ENCODE measurements around the gene ADIPOR2.

The ADIPOR2 gene

GRCh38 chr12:1651946-1652345 is 38.9 kb upstream of the ADIPOR2 start:
- no peak overlapping the region for H3K4me3 ChIP-seq (replicated peaks; ENCODE audit: low read depth, low read length)
- H3K36me3 ChIP-seq (ENCODE audit: control insufficient read depth, insufficient read depth, low read length), result peaks cover 1% of the 10 kb centered on the region; the same call in 1 of the 2 replicates
- TF ChIP-seq CTCF (IDR thresholded peaks at IDR 0.05; ENCODE audit: insufficient read depth, low read length, poor library complexity, severe bottlenecking), result no peak
- no peaks in the 10 kb centered on the region for H3K27me3 ChIP-seq (replicated peaks; ENCODE audit: control insufficient read depth, insufficient read depth, low read length)
- DNase-seq (ENCODE audit: extremely low read depth, insufficient read length), result no peak

GRCh38 chr12:1655225-1655788 is 35.6 kb upstream of the ADIPOR2 start:
- H3K36me3 ChIP-seq (ENCODE audit: control insufficient read depth, insufficient read depth, low read length), result no peaks in the 10 kb centered on the region
- no peak for TF ChIP-seq CTCF (IDR thresholded peaks at IDR 0.05; ENCODE audit: insufficient read depth, low read length, poor library complexity, severe bottlenecking)
- DNase-seq (ENCODE audit: extremely low read depth, insufficient read length), result no peak
- H3K4me3 ChIP-seq (replicated peaks; ENCODE audit: low read depth, low read length), result no peak overlapping the region
- no peaks in the 10 kb centered on the region for H3K27me3 ChIP-seq (replicated peaks; ENCODE audit: control insufficient read depth, insufficient read depth, low read length)

GRCh38 chr12:1656902-1657301 is 34.0 kb upstream of the ADIPOR2 start:
- no peak for DNase-seq (ENCODE audit: extremely low read depth, insufficient read length)
- Histone ChIP-seq H3K4me3 (replicated peaks; ENCODE audit: low read depth, low read length) (no peak overlapping the region), H3K27me3 (replicated peaks; ENCODE audit: control insufficient read depth, insufficient read depth, low read length) (no peaks in the 10 kb centered on the region), H3K36me3 (ENCODE audit: control insufficient read depth, insufficient read depth, low read length) (no peaks in the 10 kb centered on the region)
- TF ChIP-seq CTCF (IDR thresholded peaks at IDR 0.05; ENCODE audit: insufficient read depth, low read length, poor library complexity, severe bottlenecking), result no peak

GRCh38 chr12:1657688-1658087 is 33.2 kb upstream of the ADIPOR2 start:
- no peak for DNase-seq (ENCODE audit: extremely low read depth, insufficient read length)
- no peak overlapping the region for H3K4me3 ChIP-seq (replicated peaks; ENCODE audit: low read depth, low read length)
- no peak for TF ChIP-seq CTCF (IDR thresholded peaks at IDR 0.05; ENCODE audit: insufficient read depth, low read length, poor library complexity, severe bottlenecking)

GRCh38 chr12:1660304-1661187 is 30.3 kb upstream of the ADIPOR2 start:
- Histone ChIP-seq H3K4me3 (replicated peaks; ENCODE audit: low read depth, low read length) (no peak overlapping the region), H3K27me3 (replicated peaks; ENCODE audit: control insufficient read depth, insufficient read depth, low read length) (no peaks in the 10 kb centered on the region), H3K36me3 (ENCODE audit: control insufficient read depth, insufficient read depth, low read length) (no peaks in the 10 kb centered on the region)
- TF ChIP-seq CTCF (IDR thresholded peaks at IDR 0.05; ENCODE audit: insufficient read depth, low read length, poor library complexity, severe bottlenecking), result no peak
- DNase-seq (ENCODE audit: extremely low read depth, insufficient read length), result no peak

More at GRCh38 chr12:1657688-1658087, 33.2 kb upstream of the ADIPOR2 start:
- Histone ChIP-seq H3K36me3 (ENCODE audit: control insufficient read depth, insufficient read depth, low read length) (no peaks in the 10 kb centered on the region), H3K27me3 (replicated peaks; ENCODE audit: control insufficient read depth, insufficient read depth, low read length) (no peaks in the 10 kb centered on the region)

Data from GM06990 (cell line).